22Rv1 (cell line): ENCODE data around the gene CPA3.

Experiments used
- H3K27ac ChIP-seq: fragments of 450-650 bp; 2 replicates; pipeline ENCODE4 v1.5.1; 2017
- CTCF ChIP-seq: fragments of 450-650 bp; IDR thresholded peaks from 2 replicates; pipeline ENCODE4 v1.5.1; 2017; ENCODE audit warnings: mild to moderate bottlenecking
- ZFX ChIP-seq: fragments of 450-650 bp; IDR thresholded peaks from 2 replicates; pipeline ENCODE4 v1.6.1; 2017; ENCODE audit warnings: antibody characterized with exemption, borderline replicate concordance

The CPA3 gene

GRCh38 chr3:148945116-148945515 is 80.0 kb downstream of the CPA3 start:
- H3K27ac ChIP-seq, result no peak overlapping the region
- no peak for TF ChIP-seq CTCF
- TF ChIP-seq ZFX, result no peak
